NT2/D1 (cell line): ENCODE results near the gene SLCO3A1.

Source experiments
- SUZ12 ChIP-seq: IDR thresholded peaks from 2 replicates; pipeline ENCODE4 v1.6.1; 2011; ENCODE audit not compliant: insufficient read length, insufficient read depth; ENCODE audit errors: extremely low read depth
- ZNF274 ChIP-seq: IDR thresholded peaks from 2 replicates; pipeline ENCODE4 v1.6.1; 2011; ENCODE audit warnings: mild to moderate bottlenecking, low read depth, low read length

DNA sequence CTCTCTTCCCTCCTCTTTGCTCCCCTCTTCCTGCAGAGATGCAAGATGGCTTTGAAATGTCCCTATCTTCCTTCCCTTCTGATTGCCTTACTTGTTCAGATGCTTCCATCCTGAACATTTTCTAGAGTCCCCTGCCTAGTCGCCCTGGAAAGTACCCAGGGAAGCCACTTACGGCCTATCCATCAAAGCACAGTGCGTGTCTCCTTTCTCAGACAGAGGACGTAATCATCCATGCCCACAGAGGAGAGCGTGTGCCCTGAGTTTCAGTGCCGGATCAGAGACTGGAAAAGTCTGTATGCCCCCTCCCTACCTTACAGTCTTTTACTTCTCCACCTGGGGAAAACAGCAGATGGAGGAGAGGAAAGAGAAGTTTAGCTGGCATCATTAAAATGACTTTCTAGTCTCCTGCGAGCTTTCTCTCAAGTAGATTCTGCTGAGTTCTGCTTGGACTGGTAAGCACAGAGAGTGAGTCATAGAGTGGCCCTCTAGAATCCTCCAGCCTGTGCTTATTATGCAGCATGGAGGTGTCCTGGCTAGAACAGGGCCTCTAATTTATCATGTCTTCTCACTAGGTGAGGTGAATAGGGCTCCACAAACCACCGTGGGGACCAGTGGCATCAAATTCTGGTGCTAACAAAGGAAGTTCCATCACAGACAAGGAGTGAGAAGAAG is 114.6 kb downstream of the SLCO3A1 start:
- TF ChIP-seq SUZ12 (no peak), ZNF274 (no peak)
